ENCODE data around the gene ATP4B. TPM values are rescaled to one million over a fixed set of nuclear protein-coding genes. Genes with fewer than 3 reads are reported as not detected.
A peak's percentile ranks its signal among the peaks of the same experiment; 100 is the strongest.

Gene ATP4B
- total RNA-seq, 1 experiment from 2014 or later: not detected

DNA sequence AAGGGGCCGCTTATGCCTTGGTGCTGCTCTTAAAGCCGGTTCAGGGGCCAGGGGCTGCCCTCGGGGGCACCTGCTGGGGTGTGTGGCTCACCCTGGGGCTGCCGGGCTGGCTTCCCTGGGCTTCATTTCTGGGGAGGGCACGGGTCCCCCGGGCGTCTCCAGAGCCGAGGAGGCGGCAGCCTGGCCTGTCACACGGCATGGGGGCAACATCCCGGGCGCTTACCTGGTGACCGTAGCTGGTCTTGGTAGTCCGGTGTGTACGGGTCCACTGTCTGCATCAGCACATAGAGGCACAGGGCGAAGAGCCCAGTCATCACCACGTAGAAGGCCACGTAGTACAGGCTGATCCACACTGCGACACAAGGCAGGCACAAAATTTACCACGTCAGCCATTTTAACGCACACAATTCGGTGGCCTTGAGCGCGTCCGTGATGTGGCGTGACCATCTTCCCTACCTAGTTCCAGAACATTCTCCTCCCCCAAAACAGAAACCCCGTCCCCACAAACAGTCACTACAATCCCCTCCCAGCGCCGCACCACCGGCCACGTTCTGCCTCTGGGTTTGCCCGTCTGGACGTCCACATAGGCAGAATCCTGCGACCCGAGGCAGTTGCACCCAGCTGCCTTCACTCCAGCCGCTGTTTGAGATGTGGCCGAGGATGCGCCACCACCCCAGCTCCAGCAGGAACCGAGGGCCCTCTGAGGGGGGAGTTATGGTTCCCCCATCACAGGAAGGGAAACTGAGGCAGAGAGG, 3.2 kb downstream of the ATP4B start:
- ChIA-PET CTCF (no interaction called here), POLR2A (no interaction called here)

DNA sequence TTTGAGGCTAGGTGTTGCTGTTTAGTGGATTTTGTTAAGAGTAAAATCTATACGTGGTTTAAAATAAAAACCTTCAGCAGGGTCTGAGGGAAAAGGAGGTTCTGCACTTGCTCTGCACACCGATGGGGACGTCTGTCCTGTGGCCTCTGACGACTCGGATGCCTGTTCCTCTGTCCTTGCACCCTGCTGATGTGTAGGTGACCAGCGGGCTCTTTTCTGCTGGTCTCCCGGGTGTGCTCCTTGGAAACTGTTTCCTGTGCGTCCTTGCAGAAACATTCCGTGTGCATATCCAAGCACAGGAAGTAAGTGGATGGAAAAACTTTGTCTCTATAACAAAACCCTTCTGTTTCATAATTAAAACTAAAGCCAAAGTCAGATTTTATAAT, 3.8 kb downstream of the ATP4B start:
- Histone ChIP-seq H3K4me1 (no peaks in the 10 kb centered on the region), H3K36me3 (ENCODE audit: control insufficient read depth, insufficient read depth, low read length) (no peaks in the 10 kb centered on the region), H3K27me3 (replicated peaks; ENCODE audit: control insufficient read depth, insufficient read depth, low read length) (no peaks in the 10 kb centered on the region), H3K4me3 (ENCODE audit: low read depth, low read length) (no peak overlapping the region), H3K9me3 (no peaks in the 10 kb centered on the region)
- Mint-ChIP-seq H3K36me3 (ENCODE audit: insufficient read depth, unreplicated experiment) (no peaks in the 10 kb centered on the region), H3K4me3 (ENCODE audit: unreplicated experiment) (no peak overlapping the region), H3K9me3 (ENCODE audit: unreplicated experiment) (no peaks in the 10 kb centered on the region), H3K27me3 (ENCODE audit: insufficient read depth, unreplicated experiment) (no peaks in the 10 kb centered on the region), H3K27ac (ENCODE audit: unreplicated experiment) (no peak overlapping the region), H3K4me1 (ENCODE audit: low read depth, unreplicated experiment) (no peaks in the 10 kb centered on the region)
- intact Hi-C loops (cut with micrococcal nuclease; ENCODE audit: unreplicated experiment): no loop called here
- ChIA-PET POLR2A (no interaction called here), CTCF (no interaction called here)
- TF ChIP-seq, protein P1, sequence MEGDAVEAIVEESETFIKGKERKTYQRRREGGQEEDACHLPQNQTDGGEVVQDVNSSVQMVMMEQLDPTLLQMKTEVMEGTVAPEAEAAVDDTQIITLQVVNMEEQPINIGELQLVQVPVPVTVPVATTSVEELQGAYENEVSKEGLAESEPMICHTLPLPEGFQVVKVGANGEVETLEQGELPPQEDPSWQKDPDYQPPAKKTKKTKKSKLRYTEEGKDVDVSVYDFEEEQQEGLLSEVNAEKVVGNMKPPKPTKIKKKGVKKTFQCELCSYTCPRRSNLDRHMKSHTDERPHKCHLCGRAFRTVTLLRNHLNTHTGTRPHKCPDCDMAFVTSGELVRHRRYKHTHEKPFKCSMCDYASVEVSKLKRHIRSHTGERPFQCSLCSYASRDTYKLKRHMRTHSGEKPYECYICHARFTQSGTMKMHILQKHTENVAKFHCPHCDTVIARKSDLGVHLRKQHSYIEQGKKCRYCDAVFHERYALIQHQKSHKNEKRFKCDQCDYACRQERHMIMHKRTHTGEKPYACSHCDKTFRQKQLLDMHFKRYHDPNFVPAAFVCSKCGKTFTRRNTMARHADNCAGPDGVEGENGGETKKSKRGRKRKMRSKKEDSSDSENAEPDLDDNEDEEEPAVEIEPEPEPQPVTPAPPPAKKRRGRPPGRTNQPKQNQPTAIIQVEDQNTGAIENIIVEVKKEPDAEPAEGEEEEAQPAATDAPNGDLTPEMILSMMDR (IDR thresholded peaks at IDR 0.05; ENCODE audit: insufficient read depth in 1 of 2, low read depth in 1 of 2, low read length in 1 of 2, severe bottlenecking in 1 of 2, unreplicated experiment in 1 of 2): no peak
- BruUV-seq (replicated peaks): no TSS peak
- DNase-seq: peak in 1 of 2 experiments; percentile 4

More for the DNA sequence above, 3.2 kb downstream of the ATP4B start:
- H3K36me3 Mint-ChIP-seq (ENCODE audit: insufficient read depth, unreplicated experiment): no peaks in the 10 kb centered on the region
- H3K36me3 ChIP-seq (ENCODE audit: control insufficient read depth, insufficient read depth, low read length): no peaks in the 10 kb centered on the region
- no TSS peak for BruUV-seq (replicated peaks)
- H3K9me3 Mint-ChIP-seq (ENCODE audit: unreplicated experiment): no peaks in the 10 kb centered on the region
- no peak overlapping the region for H3K4me3 Mint-ChIP-seq (ENCODE audit: unreplicated experiment)
- no peaks in the 10 kb centered on the region for H3K27me3 ChIP-seq (replicated peaks; ENCODE audit: control insufficient read depth, insufficient read depth, low read length)
- no peak overlapping the region for H3K27ac Mint-ChIP-seq (ENCODE audit: unreplicated experiment)
- intact Hi-C loops (cut with micrococcal nuclease; ENCODE audit: unreplicated experiment): no loop called here
- no peaks in the 10 kb centered on the region for H3K4me1 ChIP-seq
- no peak overlapping the region for H3K4me3 ChIP-seq (ENCODE audit: low read depth, low read length)
- no peaks in the 10 kb centered on the region for H3K27me3 Mint-ChIP-seq (ENCODE audit: insufficient read depth, unreplicated experiment)
- TF ChIP-seq, protein P1 (IDR thresholded peaks at IDR 0.05; ENCODE audit: insufficient read depth in 1 of 2, low read depth in 1 of 2, low read length in 1 of 2, severe bottlenecking in 1 of 2, unreplicated experiment in 1 of 2): no peak
- DNase-seq: peak in 1 of 2 experiments; percentile 29
- H3K4me1 Mint-ChIP-seq (ENCODE audit: low read depth, unreplicated experiment): no peaks in the 10 kb centered on the region
- H3K9me3 ChIP-seq: no peaks in the 10 kb centered on the region

DNA sequence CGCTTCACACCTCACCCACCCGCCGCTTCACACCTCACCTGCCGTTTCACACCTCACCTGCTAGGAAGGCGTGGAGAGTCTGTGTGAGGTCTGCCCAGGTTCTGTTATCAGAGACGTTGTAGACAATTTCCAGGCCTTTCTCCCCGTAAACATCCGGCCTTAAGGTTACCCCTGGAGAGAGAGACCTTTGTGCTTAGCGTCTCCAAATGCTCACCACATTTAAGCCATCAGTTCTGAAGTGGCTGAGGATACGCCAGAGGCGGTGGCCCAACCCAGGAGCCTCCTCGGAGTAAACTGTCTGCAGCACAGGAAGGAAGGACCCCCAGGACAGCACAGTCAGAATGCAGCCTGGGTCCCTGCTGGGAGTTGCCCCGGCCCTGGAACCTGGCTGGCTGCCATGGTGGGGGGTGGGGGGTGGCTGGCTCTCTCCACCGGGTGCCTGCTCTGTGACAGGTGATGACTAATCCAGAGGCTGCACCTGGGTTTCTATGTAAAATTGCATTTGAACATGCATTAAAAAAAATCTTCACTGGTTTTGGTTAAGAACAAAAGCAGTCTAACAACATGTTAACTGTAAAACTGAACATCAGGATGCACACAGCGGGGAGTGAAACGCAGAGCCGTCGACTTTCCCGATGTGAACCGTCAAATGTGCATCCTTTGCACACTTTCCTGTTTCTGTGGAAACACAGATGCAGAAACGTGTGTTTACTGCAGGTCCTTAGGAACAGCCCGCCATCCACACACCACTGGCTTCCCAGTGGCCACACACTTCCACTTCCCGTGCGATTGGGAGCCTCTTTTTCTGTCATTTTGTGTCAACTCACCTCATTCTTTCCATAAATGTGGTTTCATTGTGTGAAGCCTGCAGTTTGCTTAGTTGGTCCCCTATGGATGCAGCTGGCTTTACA, 4.5 kb downstream of the ATP4B start:
- intact Hi-C loops (cut with micrococcal nuclease; ENCODE audit: unreplicated experiment): no loop called here
- Mint-ChIP-seq H3K4me1 (ENCODE audit: low read depth, unreplicated experiment) (no peaks in the 10 kb centered on the region), H3K27ac (ENCODE audit: unreplicated experiment) (no peak overlapping the region), H3K36me3 (ENCODE audit: insufficient read depth, unreplicated experiment) (no peaks in the 10 kb centered on the region), H3K27me3 (ENCODE audit: insufficient read depth, unreplicated experiment) (no peaks in the 10 kb centered on the region), H3K4me3 (ENCODE audit: unreplicated experiment) (no peak overlapping the region), H3K9me3 (ENCODE audit: unreplicated experiment) (no peaks in the 10 kb centered on the region)
- no TSS peak for BruUV-seq (replicated peaks)
- no peaks in the 10 kb centered on the region for H3K27me3 ChIP-seq (replicated peaks; ENCODE audit: control insufficient read depth, insufficient read depth, low read length)
- TF ChIP-seq, protein P1 (IDR thresholded peaks at IDR 0.05; ENCODE audit: insufficient read depth in 1 of 2, low read depth in 1 of 2, low read length in 1 of 2, severe bottlenecking in 1 of 2, unreplicated experiment in 1 of 2): no peak
- H3K4me3 ChIP-seq (ENCODE audit: low read depth, low read length): no peak overlapping the region
- no peaks in the 10 kb centered on the region for H3K4me1 ChIP-seq
- no peaks in the 10 kb centered on the region for H3K9me3 ChIP-seq
- no peaks in the 10 kb centered on the region for H3K36me3 ChIP-seq (ENCODE audit: control insufficient read depth, insufficient read depth, low read length)
- peak in 1 of 2 experiments; percentile 22 for DNase-seq
- POLR2A ChIA-PET: no interaction called here
- CTCF ChIA-PET: no interaction called here

Measured in Caco-2 (cell line).